Lower leg skin (tissue), 4 donors: ENCODE measurements around the gene CDH16. TPM values are rescaled to one million over a fixed set of nuclear protein-coding genes. Genes with fewer than 3 reads are reported as not detected.
A peak's percentile ranks its signal among the peaks of the same experiment; 100 is the strongest.

Experiments used
- DNase-seq, 2 donors: peaks; one replicate each; pipeline ENCODE4 v3.0.0-alpha.2; 2019; ENCODE audit warnings: low spot score in 2 of 2
- H3K4me3 ChIP-seq: fragments of 200-600 bp; sonication (generic); 2 replicates; pipeline ENCODE4 v1.5.1; 2017; ENCODE audit warnings: mild to moderate bottlenecking, low read depth; ENCODE audit not compliant: poor library complexity, severe bottlenecking
- CTCF ChIP-seq, 3 donors: fragments of 450-650 bp; IDR thresholded peaks; one replicate each; pipeline ENCODE4 v1.5.1; 2016; ENCODE audit warnings: antibody characterized with exemption in 3 of 3, mild to moderate bottlenecking in 3 of 3, moderate library complexity in 2 of 3
- POLR2A ChIP-seq, 2 donors: fragments of 450-650 bp; IDR thresholded peaks; one replicate each; pipeline ENCODE4 v1.6.1; 2016 to 2017; ENCODE audit warnings: antibody characterized with exemption in 2 of 2, mild to moderate bottlenecking in 1 of 2, moderate library complexity in 1 of 2
- WGBS, 2 donors: methylation state at CpG; one replicate each; pipeline ENCODE4 v1.1.5; 2018; 5-methylcytosine and 5-hydroxymethylcytosine counted together
- intact Hi-C: fragments of 100-400 bp; cut with DNase I; formaldehyde crosslinking; loops from one replicate; pipeline ENCODE4 v1.15.0; 2023; ENCODE audit warnings: low total_unique reads
- total RNA-seq, 4 donors: library from RNA; depleted of rRNA; stranded (reverse); fragments of >200 nt; gene quantifications; one replicate each; pipeline ENCODE4 v1.1.0, GENCODE V29; 2016

CDH16 gene, protein sequence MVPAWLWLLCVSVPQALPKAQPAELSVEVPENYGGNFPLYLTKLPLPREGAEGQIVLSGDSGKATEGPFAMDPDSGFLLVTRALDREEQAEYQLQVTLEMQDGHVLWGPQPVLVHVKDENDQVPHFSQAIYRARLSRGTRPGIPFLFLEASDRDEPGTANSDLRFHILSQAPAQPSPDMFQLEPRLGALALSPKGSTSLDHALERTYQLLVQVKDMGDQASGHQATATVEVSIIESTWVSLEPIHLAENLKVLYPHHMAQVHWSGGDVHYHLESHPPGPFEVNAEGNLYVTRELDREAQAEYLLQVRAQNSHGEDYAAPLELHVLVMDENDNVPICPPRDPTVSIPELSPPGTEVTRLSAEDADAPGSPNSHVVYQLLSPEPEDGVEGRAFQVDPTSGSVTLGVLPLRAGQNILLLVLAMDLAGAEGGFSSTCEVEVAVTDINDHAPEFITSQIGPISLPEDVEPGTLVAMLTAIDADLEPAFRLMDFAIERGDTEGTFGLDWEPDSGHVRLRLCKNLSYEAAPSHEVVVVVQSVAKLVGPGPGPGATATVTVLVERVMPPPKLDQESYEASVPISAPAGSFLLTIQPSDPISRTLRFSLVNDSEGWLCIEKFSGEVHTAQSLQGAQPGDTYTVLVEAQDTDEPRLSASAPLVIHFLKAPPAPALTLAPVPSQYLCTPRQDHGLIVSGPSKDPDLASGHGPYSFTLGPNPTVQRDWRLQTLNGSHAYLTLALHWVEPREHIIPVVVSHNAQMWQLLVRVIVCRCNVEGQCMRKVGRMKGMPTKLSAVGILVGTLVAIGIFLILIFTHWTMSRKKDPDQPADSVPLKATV
- total RNA-seq = under 1 TPM in 2 of 4 donors, not detected in 2; 0.10 to 0.58 TPM

GRCh38 chr16:66918803-66919568, at the start of gene CDH16:
TSS of gene CDH16 (minus strand) at chr16:66918885. CDS start at chr16:66918065, 820 bp downstream.
- no peak for TF ChIP-seq POLR2A (IDR thresholded peaks at IDR 0.05)
- no peak for TF ChIP-seq CTCF (IDR thresholded peaks at IDR 0.05)
- WGBS, 2 donors = 74 to 86% methylated on average over 6 to 7 of the region's 7 CpGs
- DNase-seq = no peak
- intact Hi-C loops = no loop called here
- no peak within 1 kb of the TSS for H3K4me3 ChIP-seq

- 59 to 68% methylated on average over 4 to 6 of the region's 6 CpGs for WGBS, 2 donors
- intact Hi-C loops = no loop called here
Measured at GRCh38 chr16:66964049-66964448, 45.4 kb upstream of the CDH16 start.

DNA sequence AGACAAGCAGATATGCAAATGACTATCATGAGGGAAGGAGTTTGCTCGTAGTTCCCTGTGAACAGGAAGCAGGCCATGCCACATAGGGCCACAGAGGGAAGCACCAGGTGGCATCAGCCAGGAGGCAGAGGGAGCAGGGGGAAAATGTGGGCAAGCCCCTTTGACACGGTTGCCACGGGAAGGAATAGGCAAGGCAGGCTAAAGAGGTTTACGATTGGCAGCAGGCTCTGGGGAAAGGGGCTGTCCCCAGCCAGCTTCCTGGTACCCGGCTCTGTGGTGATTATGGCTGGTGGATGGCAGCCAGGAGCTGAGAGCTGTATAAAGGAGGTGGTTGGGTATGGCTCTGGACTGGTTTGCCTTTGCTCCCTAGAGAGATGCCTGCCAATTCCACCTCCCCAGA, 43.2 kb upstream of the CDH16 start:
- TF ChIP-seq CTCF (IDR thresholded peaks at IDR 0.05) = no peak
- no peak for TF ChIP-seq POLR2A (IDR thresholded peaks at IDR 0.05)
- no peak for DNase-seq
- WGBS, 2 donors = 31 to 40% methylated on average over 5 of the region's 5 CpGs
- no peak overlapping the region for H3K4me3 ChIP-seq
- intact Hi-C loops = no loop called here

More at GRCh38 chr16:66964049-66964448, 45.4 kb upstream of the CDH16 start:
- TF ChIP-seq POLR2A (IDR thresholded peaks at IDR 0.05) = no peak
- no peak for TF ChIP-seq CTCF (IDR thresholded peaks at IDR 0.05)
- no peak for DNase-seq
- H3K4me3 ChIP-seq = no peak overlapping the region

- WGBS, 2 donors = 68 to 70% methylated on average over 16 of the region's 16 CpGs
- DNase-seq = no peak
- TF ChIP-seq POLR2A (IDR thresholded peaks at IDR 0.05) (no peak), CTCF (IDR thresholded peaks at IDR 0.05) (peak in 1 of 3 donors; percentile 21)
- no peak within 1 kb of the TSS for H3K4me3 ChIP-seq
- intact Hi-C loops = no loop called here
Measured at GRCh38 chr16:66961065-66961744, 42.5 kb upstream of the CDH16 start, which contains the start of gene CES3. TSS of gene CES3 (plus strand) at chr16:66961266. CDS start at chr16:66961308, 42 bp downstream.

GRCh38 chr16:66960270-66960669, 41.6 kb upstream of the CDH16 start:
- TF ChIP-seq POLR2A (IDR thresholded peaks at IDR 0.05) = no peak
- no peak for TF ChIP-seq CTCF (IDR thresholded peaks at IDR 0.05)
- WGBS, 2 donors = 73 to 82% methylated on average over 1 of the region's 1 CpG
- H3K4me3 ChIP-seq = no peak overlapping the region
- no peak for DNase-seq
- intact Hi-C loops = no loop called here
